ENCODE results near the gene SUDS3.
"Not testable (repeated sequence)": the region's sequence is repeated elsewhere in the genome, so short reads cannot be mapped to it uniquely, and the experiment has no call there.

SUDS3 gene

DNA sequence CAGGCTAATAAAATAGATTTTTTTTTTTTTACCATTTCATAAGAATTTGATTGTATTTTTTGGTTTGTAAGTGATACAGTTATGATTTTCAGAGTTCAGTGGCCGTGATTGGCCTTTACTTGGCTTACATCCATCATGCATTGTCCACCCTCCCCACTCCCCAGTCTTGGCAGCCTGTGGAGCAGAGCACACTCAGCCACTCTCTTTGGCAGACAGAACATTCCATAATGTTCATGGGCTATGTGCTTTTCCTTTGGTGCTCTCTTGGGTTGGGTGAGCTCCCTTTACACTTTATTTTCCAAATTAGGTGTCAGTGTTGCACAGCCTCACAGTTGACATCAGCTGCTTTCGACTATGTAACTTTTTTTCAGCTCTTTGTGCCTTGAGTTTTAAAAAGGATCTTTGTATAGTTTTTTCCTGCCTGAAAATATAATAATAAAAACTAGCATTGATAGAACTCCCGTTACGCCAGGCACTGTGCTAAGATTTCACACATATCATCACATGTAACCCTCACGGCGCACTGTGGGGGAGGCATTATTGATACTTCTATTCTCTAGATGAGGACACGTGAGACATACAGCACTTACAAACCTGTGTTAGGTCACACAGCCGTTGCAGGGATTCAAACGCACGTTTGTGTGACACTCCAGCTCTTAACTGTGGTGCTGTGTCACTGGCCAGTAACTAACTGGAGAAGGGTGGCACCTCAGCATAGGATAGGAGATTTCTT is 21.5 kb downstream of the SUDS3 start:
- no peak for DNase-seq (ENCODE audit: low read depth)

- no peak for DNase-seq (ENCODE audit: low read depth)
Measured at GRCh38 chr12:118398524-118398923, 22.2 kb downstream of the SUDS3 start.

GRCh38 chr12:118398940-118399339 is 22.6 kb downstream of the SUDS3 start:
- DNase-seq (ENCODE audit: low read depth) = no peak

- no peak for DNase-seq (ENCODE audit: low read depth)
Measured at GRCh38 chr12:118402251-118402650, 25.9 kb downstream of the SUDS3 start.

GRCh38 chr12:118404876-118405521 is 28.6 kb downstream of the SUDS3 start:
- DNase-seq (ENCODE audit: low read depth) = peak; percentile 6

DNA sequence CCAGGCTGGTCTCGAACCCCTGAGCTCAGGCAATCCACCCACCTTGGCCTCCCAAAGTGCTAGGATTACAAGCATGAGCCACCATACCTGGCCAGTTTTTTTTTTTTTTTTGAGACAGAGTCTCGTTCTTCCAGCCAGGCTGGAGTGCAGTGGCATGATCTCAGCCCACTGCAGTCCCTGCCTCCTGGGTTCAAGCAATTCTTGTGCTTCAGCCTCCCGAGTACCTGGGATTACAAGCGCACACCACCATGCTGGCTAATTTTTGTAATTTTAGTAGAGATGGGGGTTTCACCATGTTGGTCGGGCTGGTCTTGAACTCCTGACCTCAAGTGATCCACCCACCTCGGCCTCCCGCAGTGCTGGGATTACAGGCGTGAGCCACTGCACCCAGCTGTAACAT is 31.9 kb downstream of the SUDS3 start:
- not testable (repeated sequence) for DNase-seq (ENCODE audit: low read depth)

DNA sequence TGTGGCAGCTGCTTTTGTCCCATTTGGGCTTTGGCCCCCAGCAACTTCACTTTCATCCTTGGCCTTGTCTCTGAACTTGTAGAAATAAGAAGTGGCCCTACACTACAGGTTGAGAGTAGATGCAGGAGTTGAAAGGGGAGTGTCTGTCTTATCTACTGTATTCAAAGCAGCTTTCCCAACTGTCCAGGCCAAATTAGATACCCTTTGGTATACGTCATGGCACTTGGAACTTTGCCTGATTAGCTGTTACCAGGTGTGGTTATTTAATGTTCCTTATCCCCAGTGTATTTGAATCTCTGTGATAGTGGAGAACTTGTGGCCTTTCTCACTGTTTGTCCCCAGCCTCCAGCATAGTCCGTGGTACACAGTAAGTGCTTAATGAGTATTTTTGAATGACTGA is 33.5 kb downstream of the SUDS3 start:
- DNase-seq (ENCODE audit: low read depth) = no peak

- DNase-seq (ENCODE audit: low read depth) = no peak
Measured at GRCh38 chr12:118417942-118418341, 41.6 kb downstream of the SUDS3 start.

DNA sequence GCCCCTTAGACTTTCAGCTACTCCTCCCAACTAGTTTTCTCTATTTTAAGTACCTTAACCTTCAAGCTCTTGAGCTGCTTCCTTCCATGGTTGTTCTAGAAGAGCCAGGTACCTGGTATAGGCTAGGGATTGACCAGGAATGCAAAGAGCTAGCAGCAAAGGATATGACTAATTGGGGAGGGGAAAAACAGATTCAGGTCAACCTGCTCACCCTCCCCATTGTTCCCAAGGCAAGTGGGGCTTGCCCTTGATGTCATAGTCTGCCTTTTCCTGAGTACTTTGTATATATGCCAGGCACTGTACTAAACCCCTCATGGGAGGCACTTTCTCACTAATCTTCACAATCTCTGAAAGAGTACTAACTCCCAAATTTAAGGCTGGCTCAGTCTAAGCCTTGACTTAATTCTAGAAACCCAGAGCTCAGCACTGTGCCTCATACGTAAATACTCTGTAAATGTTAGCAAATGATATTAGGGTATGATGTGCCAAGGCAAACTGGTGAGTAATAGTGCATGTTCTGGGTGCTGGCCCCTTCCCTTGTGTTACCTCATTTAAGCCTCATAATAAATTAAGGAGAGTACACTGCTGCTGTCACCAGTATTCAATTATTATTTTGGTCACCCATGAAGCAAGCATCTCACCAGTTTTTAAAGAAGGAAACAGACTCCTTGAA is 42.2 kb downstream of the SUDS3 start:
- no peak for DNase-seq (ENCODE audit: low read depth)

DNA sequence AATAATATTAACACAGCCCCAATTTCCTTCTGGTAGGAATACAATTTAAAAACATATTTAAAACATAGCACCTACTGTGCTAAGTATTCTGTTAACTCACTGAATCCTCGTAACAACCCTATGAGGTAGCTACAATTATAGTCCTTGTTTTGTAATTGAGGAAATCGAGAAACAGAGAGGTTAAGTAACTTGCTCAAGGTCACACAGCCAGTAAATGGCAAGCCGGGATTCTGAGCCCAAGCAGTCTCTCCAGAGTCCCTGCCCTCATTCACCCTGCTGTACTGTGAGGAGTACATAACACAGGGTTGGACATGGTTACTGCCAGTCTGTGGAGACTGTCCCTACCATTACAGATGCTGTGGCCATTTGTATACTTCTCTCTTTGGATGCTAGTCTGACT is 44.3 kb downstream of the SUDS3 start:
- no peak for DNase-seq (ENCODE audit: low read depth)

- DNase-seq (ENCODE audit: low read depth) = no peak
Measured at GRCh38 chr12:118424884-118425283, 48.5 kb downstream of the SUDS3 start.

- DNase-seq (ENCODE audit: low read depth) = no peak
Measured at GRCh38 chr12:118425364-118425763, 49.0 kb downstream of the SUDS3 start.

DNA sequence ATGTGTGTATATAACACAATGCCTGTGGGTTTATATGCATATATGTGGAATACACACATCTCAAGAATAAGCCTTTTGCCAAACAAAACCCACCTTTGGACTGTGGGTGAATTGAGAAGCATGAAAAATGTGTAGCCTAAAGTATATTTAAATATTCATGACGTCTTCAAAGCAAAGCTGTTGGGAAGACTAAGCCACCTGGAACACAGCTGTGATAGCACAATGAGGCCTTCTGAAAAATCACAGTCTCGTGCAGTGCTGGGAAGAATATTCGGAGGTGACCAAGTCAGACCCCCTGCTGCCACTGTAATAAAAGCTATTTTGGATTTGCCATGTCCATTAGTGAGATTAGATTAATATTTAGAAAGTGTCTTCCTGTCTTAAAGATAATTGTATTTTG is 51.5 kb downstream of the SUDS3 start:
- DNase-seq (ENCODE audit: low read depth) = no peak

GRCh38 chr12:118428643-118429042 is 52.3 kb downstream of the SUDS3 start:
- no peak for DNase-seq (ENCODE audit: low read depth)

- DNase-seq (ENCODE audit: low read depth) = no peak
Measured at GRCh38 chr12:118429688-118430383, 53.5 kb downstream of the SUDS3 start.

DNA sequence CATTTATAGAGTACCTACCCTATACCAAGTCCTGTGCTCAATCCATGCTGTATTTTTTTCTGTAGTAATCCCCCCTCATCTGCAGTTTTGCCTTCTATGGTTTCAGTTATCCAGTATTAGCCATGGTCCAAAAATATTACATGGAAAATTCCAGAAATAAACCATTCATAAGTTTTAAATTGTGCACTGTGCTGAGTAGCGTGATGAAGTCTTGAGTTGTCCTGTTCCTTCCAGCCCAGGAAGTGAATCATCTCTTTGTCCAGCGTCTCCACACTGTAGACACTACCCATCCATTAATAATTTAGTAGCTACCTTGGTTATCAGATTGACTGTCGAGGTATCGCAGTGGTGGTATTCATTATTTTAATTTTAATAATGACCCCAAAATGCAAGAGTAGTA is 54.2 kb downstream of the SUDS3 start:
- no peak for DNase-seq (ENCODE audit: low read depth)

GRCh38 chr12:118432812-118433545 is 56.6 kb downstream of the SUDS3 start:
- DNase-seq (ENCODE audit: low read depth) = no peak

DNA sequence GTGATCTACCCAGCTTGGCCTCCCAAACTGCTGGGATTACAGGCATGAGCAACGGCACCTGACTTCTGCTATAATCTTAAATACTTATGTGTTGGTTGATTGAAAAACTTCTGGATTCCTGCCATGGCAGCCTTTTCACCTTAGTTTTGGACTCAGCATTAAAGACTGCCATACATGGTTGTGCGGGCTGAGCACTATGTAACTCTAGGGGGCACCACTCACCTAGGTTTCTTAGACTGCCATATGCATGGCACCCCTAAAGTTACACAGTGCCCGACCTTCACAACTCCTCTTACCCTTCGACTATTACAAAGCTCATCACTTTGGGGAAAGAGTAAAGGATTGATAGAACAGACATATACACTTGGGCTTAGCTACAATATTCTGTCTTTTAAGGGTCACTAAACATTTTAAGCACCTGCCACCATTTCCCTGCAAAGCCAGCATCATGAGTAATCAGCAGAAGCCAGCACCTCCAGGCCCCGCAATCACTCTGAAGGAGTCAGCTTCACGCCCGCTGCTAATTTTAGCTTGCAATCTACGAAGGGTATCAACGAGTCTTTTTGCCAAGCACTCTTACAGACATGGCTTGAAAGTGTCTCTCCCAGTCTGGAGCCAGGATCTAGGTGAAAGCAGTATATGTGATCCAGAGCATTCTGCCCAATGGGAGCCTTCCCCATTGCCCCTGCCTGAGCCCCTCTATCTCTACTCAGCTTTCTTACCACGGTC is 59.8 kb downstream of the SUDS3 start:
- no peak for DNase-seq (ENCODE audit: low read depth)

GRCh38 chr12:118436986-118437385 is 60.6 kb downstream of the SUDS3 start:
- DNase-seq (ENCODE audit: low read depth) = no peak

GRCh38 chr12:118439068-118439467 is 62.7 kb downstream of the SUDS3 start:
- DNase-seq (ENCODE audit: low read depth) = no peak

- no peak for DNase-seq (ENCODE audit: low read depth)
Measured at GRCh38 chr12:118446247-118446646, 69.9 kb downstream of the SUDS3 start.

Measured in activated T-helper 9 cell treated with anti-CD3 and anti-CD28 coated beads, Interleukin-2, amount 50 U/mL, for 16 hours (primary cell).